OCI-LY3 (cell line): ENCODE results near the gene NR0B2.

Experiments used
- CTCF ChIP-seq: fragments of 200-600, 300-600 bp; sonication (generic); IDR thresholded peaks from 2 replicates; pipeline ENCODE4 v1.5.1; 2014; ENCODE audit warnings: antibody characterized with exemption, low read length, low read depth
- EZH2phosphoT487 ChIP-seq: fragments of 200-600 bp; shearing (Covaris generic); IDR thresholded peaks from 2 replicates; pipeline ENCODE4 v1.6.1; 2018; ENCODE audit warnings: antibody characterized with exemption, mixed run types, low read depth

- TF ChIP-seq CTCF (no peak), EZH2phosphoT487 (no peak)
Measured at GRCh38 chr1:26877326-26877725, 36.4 kb downstream of the NR0B2 start.
